H1 (cell line): ENCODE results near the gene DAPK1. TPM values are rescaled to one million over a fixed set of nuclear protein-coding genes. Genes with fewer than 3 reads are reported as not detected.

Experiments used
- CTCF ChIA-PET: fragments of 300-600 bp; sonication (Branson Sonifier 250); formaldehyde crosslinking; loops from one replicate; lab custom pipeline; 2021; ENCODE audit not compliant: partially characterized antibody; lab: Charles Lee
- POLR2A ChIA-PET: fragments of 300-600 bp; sonication (Branson Sonifier 250); formaldehyde crosslinking; loops from one replicate; lab custom pipeline; 2021; ENCODE audit warnings: inconsistent platforms; ENCODE audit not compliant: partially characterized antibody; lab: Charles Lee
- DNase-seq, 2 experiments: peaks; one replicate each; pipeline versions ENCODE4 v3.0.0 to v3.0.0-alpha.2; 2010 to 2022; ENCODE audit warnings: low spot score in 2 of 2, low read depth in 1 of 2, mixed read lengths in 1 of 2
- FAIRE-seq: peaks from 2 replicates; lab custom pipeline; 2011; peaks lifted over from hg19 to GRCh38; lab: Jason Lieb, UNC
- H2AFZ ChIP-seq: 2 replicates; pipeline ENCODE4 v1.8.1; 2012; ENCODE audit warnings: low read length, inconsistent platforms
- H2AK5ac ChIP-seq: 2 replicates; pipeline ENCODE4 v1.6.1; 2013; ENCODE audit warnings: low read depth, low read length
- H2BK120ac ChIP-seq: replicated peaks from 2 replicates; pipeline ENCODE3; 2013; ENCODE audit warnings: low read depth, low read length, inconsistent platforms
- H2BK12ac ChIP-seq: 2 replicates; pipeline ENCODE4 v1.6.1; 2013; ENCODE audit warnings: low read depth, low read length
- H2BK15ac ChIP-seq: 2 replicates; pipeline ENCODE4 v1.6.1; 2013; ENCODE audit warnings: low read length
- H2BK20ac ChIP-seq: 2 replicates; pipeline ENCODE4 v1.6.1; 2013; ENCODE audit warnings: low read length
- H2BK5ac ChIP-seq: 2 replicates; pipeline ENCODE4 v1.6.1; 2013; ENCODE audit warnings: low read depth, low read length
- H3K14ac ChIP-seq: 2 replicates; pipeline ENCODE4 v1.6.1; 2013; ENCODE audit warnings: inconsistent platforms; ENCODE audit not compliant: insufficient read length
- H3K18ac ChIP-seq: 2 replicates; pipeline ENCODE4 v1.6.1; 2013; ENCODE audit warnings: low read length; ENCODE audit errors: extremely low read depth
- H3K23ac ChIP-seq: 2 replicates; pipeline ENCODE4 v1.6.1; 2013; ENCODE audit warnings: inconsistent platforms; ENCODE audit not compliant: insufficient read length
- H3K23me2 ChIP-seq: 2 replicates; pipeline ENCODE4 v1.6.1; 2013; ENCODE audit warnings: low read depth, low read length
- H3K27ac ChIP-seq: 2 replicates; pipeline ENCODE4 v1.6.1; 2011; ENCODE audit warnings: low read depth, low read length, inconsistent platforms
- H3K27me3 ChIP-seq, 4 experiments: replicated peaks in 1 of 4; 1 replicate in 1 of 4; 2 replicates in 3 of 4; pipeline versions ENCODE4 v1.6.1 to v1.8.1; 2011 to 2013; ENCODE audit warnings: low read length in 3 of 4, mild to moderate bottlenecking in 3 of 4, inconsistent platforms in 2 of 4, mixed read lengths in 2 of 4, moderate library complexity in 1 of 4; ENCODE audit not compliant: control insufficient read depth in 3 of 4, insufficient read depth in 3 of 4; ENCODE audit errors: extremely low read depth in 1 of 4
- H3K36me3 ChIP-seq, 4 experiments: 2 replicates each; pipeline versions ENCODE4 v1.6.1 to v1.8.1; 2011 to 2013; ENCODE audit warnings: mild to moderate bottlenecking in 4 of 4, low read length in 3 of 4, moderate library complexity in 2 of 4, control low read depth in 1 of 4, inconsistent platforms in 1 of 4; ENCODE audit not compliant: insufficient read depth in 4 of 4, control insufficient read depth in 2 of 4
- H3K4ac ChIP-seq: replicated peaks from 2 replicates; pipeline ENCODE3; 2013; ENCODE audit warnings: low read length, low read depth, mixed read lengths, inconsistent platforms; ENCODE audit not compliant: insufficient read length
- H3K4me1 ChIP-seq, 4 experiments: replicated peaks in 1 of 4; 1 replicate in 1 of 4; 2 replicates in 3 of 4; pipeline versions ENCODE4 v1.6.1 to v1.8.1; 2011 to 2013; ENCODE audit warnings: low read length in 3 of 4, inconsistent platforms in 2 of 4, mixed read lengths in 1 of 4; ENCODE audit not compliant: insufficient read depth in 4 of 4, control insufficient read depth in 3 of 4
- H3K4me2 ChIP-seq, 2 experiments: 2 replicates each; pipeline versions ENCODE4 v1.6.1 to v1.8.1; 2011 to 2013; ENCODE audit warnings: low read depth in 2 of 2, low read length in 2 of 2, control low read depth in 1 of 2, inconsistent platforms in 1 of 2, mild to moderate bottlenecking in 1 of 2; ENCODE audit not compliant: insufficient read depth in 1 of 2
- H3K4me3 ChIP-seq, 4 experiments: fragments of 200-600, 300-600 bp in 1 of 4; sonication (generic), shearing (Covaris generic), sonication (Bioruptor Twin) in 1 of 4; 2 replicates each; pipeline versions ENCODE4 v1.5.1 to v1.8.1; 2011 to 2016; ENCODE audit warnings: low read length in 4 of 4, low read depth in 3 of 4, control low read depth in 2 of 4, inconsistent platforms in 2 of 4, mild to moderate bottlenecking in 2 of 4, mixed read lengths in 1 of 4, moderate library complexity in 1 of 4; ENCODE audit not compliant: insufficient read depth in 2 of 4; ENCODE audit errors: extremely low read depth in 1 of 4
- H3K56ac ChIP-seq: replicated peaks from 2 replicates; pipeline ENCODE3; 2013; ENCODE audit warnings: low read depth, mild to moderate bottlenecking, mixed read lengths, low read length, inconsistent platforms; ENCODE audit not compliant: insufficient read length
- H3K79me1 ChIP-seq: 2 replicates; pipeline ENCODE4 v1.6.1; 2013; ENCODE audit warnings: low read depth, low read length, control low read depth
- H3K79me2 ChIP-seq, 2 experiments: 2 replicates each; pipeline versions ENCODE4 v1.6.1 to v1.8.1; 2012 to 2013; ENCODE audit warnings: low read length in 2 of 2, mild to moderate bottlenecking in 2 of 2, inconsistent platforms in 1 of 2; ENCODE audit not compliant: insufficient read depth in 2 of 2, control insufficient read depth in 1 of 2
- H3K9ac ChIP-seq, 4 experiments: replicated peaks in 1 of 4; 1 replicate in 1 of 4; 2 replicates in 3 of 4; pipeline versions ENCODE4 v1.6.1 to v1.8.1; 2011 to 2013; ENCODE audit warnings: low read depth in 3 of 4, low read length in 3 of 4, control low read depth in 2 of 4, mild to moderate bottlenecking in 2 of 4, moderate library complexity in 2 of 4, inconsistent platforms in 1 of 4; ENCODE audit errors: extremely low read depth in 1 of 4
- H3K9me3 ChIP-seq, 2 experiments: 2 replicates each; pipeline versions ENCODE4 v1.6.1 to v1.8.1; 2012 to 2013; ENCODE audit warnings: mild to moderate bottlenecking in 2 of 2, moderate library complexity in 2 of 2, control low read depth in 1 of 2, inconsistent platforms in 1 of 2, low read depth in 1 of 2, low read length in 1 of 2, mixed read lengths in 1 of 2; ENCODE audit not compliant: insufficient read depth in 2 of 2
- H4K20me1 ChIP-seq, 2 experiments: replicated peaks in 1 of 2; 2 replicates each; pipeline versions ENCODE3 to v1.8.1; 2011 to 2013; ENCODE audit warnings: inconsistent platforms in 2 of 2, low read length in 2 of 2, mild to moderate bottlenecking in 1 of 2; ENCODE audit not compliant: insufficient read depth in 2 of 2, control insufficient read depth in 1 of 2
- H4K5ac ChIP-seq: 2 replicates; pipeline ENCODE4 v1.6.1; 2013; ENCODE audit warnings: low read length, low read depth, mixed read lengths, inconsistent platforms; ENCODE audit not compliant: insufficient read length
- H4K8ac ChIP-seq: 2 replicates; pipeline ENCODE4 v1.8.0; 2013; ENCODE audit warnings: mild to moderate bottlenecking, moderate library complexity, low read length, inconsistent platforms; ENCODE audit not compliant: insufficient read depth; ENCODE audit errors: extremely low read depth
- H4K91ac ChIP-seq: replicated peaks from 2 replicates; pipeline ENCODE3; 2013; ENCODE audit warnings: low read length, mixed read lengths, inconsistent platforms; ENCODE audit not compliant: insufficient read length
- ATF2 ChIP-seq: IDR thresholded peaks from 2 replicates; pipeline ENCODE4 v1.6.1; 2012; ENCODE audit warnings: low read length, inconsistent platforms
- BACH1 ChIP-seq: IDR thresholded peaks from 2 replicates; pipeline ENCODE4 v1.6.1; 2012; ENCODE audit warnings: low read length, improper control_type of control experiment
- KDM4A ChIP-seq: IDR thresholded peaks from one replicate; pipeline ENCODE4 v1.7.1; 2012; ENCODE audit warnings: low read depth, mild to moderate bottlenecking, moderate library complexity, low read length, inconsistent platforms; ENCODE audit not compliant: severe bottlenecking
- POLR2A ChIP-seq, 2 experiments: IDR thresholded peaks; 1 replicate in 1 of 2; 2 replicates in 1 of 2; pipeline ENCODE4 v1.6.1; 2011; ENCODE audit warnings: low read depth in 2 of 2, low read length in 2 of 2, mild to moderate bottlenecking in 2 of 2; ENCODE audit errors: control extremely low read depth in 1 of 2
- SIRT6 ChIP-seq: IDR thresholded peaks from one replicate; pipeline ENCODE4 v1.7.1; 2012; ENCODE audit warnings: low read length, inconsistent platforms
- TAF1 ChIP-seq: IDR thresholded peaks from 2 replicates; pipeline ENCODE4 v1.6.1; 2011; ENCODE audit warnings: mild to moderate bottlenecking, low read depth, low read length
- YY1 ChIP-seq: IDR thresholded peaks from 2 replicates; pipeline ENCODE4 v1.6.1; 2011; ENCODE audit warnings: low read depth, mild to moderate bottlenecking, low read length
- ZNF274 ChIP-seq: IDR thresholded peaks from 2 replicates; pipeline ENCODE4 v1.7.0; 2012; ENCODE audit warnings: low read length, borderline replicate concordance; ENCODE audit errors: extremely low read depth
- WGBS, 2 experiments: shearing (Covaris generic) in 1 of 2; methylation state at CpG; one replicate each; pipeline versions ENCODE4 v1.1.6 to v1.1.7; 2013 to 2015; ENCODE audit warnings: low lambda C conversion rate in 2 of 2, mixed read lengths in 2 of 2, inconsistent platforms in 1 of 2, low coverage in 1 of 2, missing lambda C conversion rate in 1 of 2; ENCODE audit not compliant: insufficient replicate concordance in 2 of 2, insufficient coverage in 1 of 2, insufficient read length in 1 of 2; ENCODE audit errors: extremely low coverage in 1 of 2, missing lambda C conversion rate in 1 of 2; 5-methylcytosine and 5-hydroxymethylcytosine counted together
- polyA plus RNA-seq, 7 experiments: library from polyadenylated mRNA; depleted of rRNA in 3 of 7; stranded (reverse) in 5 of 7; unstranded in 2 of 7; fragments of >200 nt in 5 of 7; fragments of 200-250 nt in 2 of 7; gene quantifications; 1 replicate in 5 of 7; 2 replicates in 1 of 7; 4 replicates in 1 of 7; pipeline versions ENCODE4 v1.2.1 to v1.2.3, GENCODE V29; 2011 to 2013; ENCODE audit warnings: missing spikeins in 2 of 7, mixed read lengths in 2 of 7
- total RNA-seq: library from RNA; stranded (reverse); fragmentation: NEBNext Ultra II Directional; extraction: Animal tissue kit (Norgen Biotek cat#: 25700); gene quantifications from 2 replicates; pipeline ENCODE4 v1.2.1, GENCODE V29; 2021
- TF ChIP-seq, protein P1 (sequence below): IDR thresholded peaks from 2 replicates; pipeline ENCODE4 v1.6.1; 2011; ENCODE audit warnings: low read length, improper control_type of control experiment

The DAPK1 gene
- total and polyA plus RNA-seq, 2 of the 8 experiments (the other 6 are each of a cell fraction or from before 2014, with no cell fraction given): 62.4 to 131 TPM

DNA sequence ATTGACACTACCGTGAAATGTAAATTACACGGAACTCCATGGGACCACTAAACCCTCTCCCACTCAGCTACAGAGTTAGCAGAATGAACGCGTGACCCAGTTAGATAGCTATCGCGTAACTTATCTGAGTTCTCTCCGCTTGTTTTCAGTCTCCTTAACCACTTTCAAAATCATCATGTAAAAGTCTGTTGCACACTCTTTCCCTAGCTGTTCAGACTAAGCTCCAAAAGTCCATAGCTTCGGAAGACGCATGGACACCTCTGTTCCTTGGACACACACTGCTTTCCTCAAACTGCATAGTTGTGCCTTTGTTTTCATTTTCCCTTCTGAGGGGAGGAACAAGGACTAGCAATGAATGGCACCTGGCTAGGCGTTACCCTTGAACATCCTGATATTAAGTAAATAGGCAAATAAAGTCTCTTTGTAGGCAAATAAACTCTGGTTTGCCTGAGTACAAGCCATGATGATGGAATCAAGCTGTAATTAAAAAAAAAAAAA, 83.3 kb downstream of the DAPK1 start:
- Histone ChIP-seq H2AFZ (no peak overlapping the region), H3K9ac (no peak overlapping the region), H3K14ac (no peak overlapping the region), H2BK5ac (no peak overlapping the region), H3K4me1 (peaks cover 0 to 3% (median 0%) of the 10 kb centered on the region in 4 experiments; a peak in 1 of 7 replicates), H3K23ac (no peak overlapping the region), H3K4ac (no peak overlapping the region), H3K79me1 (peaks cover 10% of the 10 kb centered on the region), H3K23me2 (no peaks in the 10 kb centered on the region), H3K56ac (no peak overlapping the region), H2BK12ac (no peak overlapping the region), H3K9me3 (no peaks in the 10 kb centered on the region), H4K5ac (no peak overlapping the region), H2AK5ac (no peak overlapping the region), H2BK15ac (no peak overlapping the region), H2BK120ac (no peak overlapping the region), H3K4me3 (no peak overlapping the region), H3K27me3 (no peaks in the 10 kb centered on the region), H4K91ac (no peak overlapping the region), H4K20me1 (peaks cover 2 to 7% of the 10 kb centered on the region in 2 experiments), H3K18ac (no peak overlapping the region), H3K36me3 (no peaks in the 10 kb centered on the region), H3K79me2 (peaks cover 0 to 74% of the 10 kb centered on the region in 2 experiments; a peak in 3 of 4 replicates), H3K27ac (no peak overlapping the region), H3K4me2 (no peak overlapping the region), H2BK20ac (no peak overlapping the region), H4K8ac (no peak overlapping the region)
- TF ChIP-seq TAF1 (no peak), SIRT6 (no peak), BACH1 (no peak), YY1 (no peak), ZNF274 (no peak), ATF2 (no peak), KDM4A (no peak), POLR2A (IDR thresholded peaks at IDR 0.05; ENCODE audit: control extremely low read depth in 1 of 2, low read depth in 2 of 2, low read length in 2 of 2) (no peak)
- TF ChIP-seq, protein P1, sequence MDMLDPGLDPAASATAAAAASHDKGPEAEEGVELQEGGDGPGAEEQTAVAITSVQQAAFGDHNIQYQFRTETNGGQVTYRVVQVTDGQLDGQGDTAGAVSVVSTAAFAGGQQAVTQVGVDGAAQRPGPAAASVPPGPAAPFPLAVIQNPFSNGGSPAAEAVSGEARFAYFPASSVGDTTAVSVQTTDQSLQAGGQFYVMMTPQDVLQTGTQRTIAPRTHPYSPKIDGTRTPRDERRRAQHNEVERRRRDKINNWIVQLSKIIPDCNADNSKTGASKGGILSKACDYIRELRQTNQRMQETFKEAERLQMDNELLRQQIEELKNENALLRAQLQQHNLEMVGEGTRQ: no peak
- 87% methylated on average over 10 of the region's 10 CpGs; no CpG with 5 or more reads in 1 of the 2 experiments for WGBS, 2 experiments
- DNase-seq (no peak), FAIRE-seq (no peak)
- ChIA-PET POLR2A (interaction anchor here (0.7 to 1.7 kb wide), 5 partner anchors 12 to 243 kb away, joined by 3 to 6 read pairs (median 5); no protein-coding TSS in a partner anchor), CTCF (interaction anchor here (1.0 to 2.3 kb wide), 4 partner anchors 11 to 104 kb away, joined by 3 to 7 read pairs (median 3); no protein-coding TSS in a partner anchor)
